OCI-LY1 (cell line): Measurements from ENCODE around the gene WSCD2.

Experiments used
- H2AFZ ChIP-seq: fragments of 200-600 bp; sonication (generic), shearing (Covaris generic); 2 replicates; pipeline ENCODE4 v1.6.0; 2014; ENCODE audit warnings: antibody characterized with exemption, mild to moderate bottlenecking, low read length
- H3F3A ChIP-seq: fragments of 200-600 bp; sonication (generic), shearing (Covaris generic); 2 replicates; pipeline ENCODE4 v1.6.0; 2014; ENCODE audit warnings: mild to moderate bottlenecking, antibody characterized with exemption, low read length, moderate library complexity; ENCODE audit not compliant: insufficient read depth
- H3K27ac ChIP-seq: fragments of 200-600 bp; sonication (generic); 2 replicates; pipeline ENCODE4 v1.5.1; 2014; ENCODE audit warnings: low read length, mixed run types, mild to moderate bottlenecking, low read depth; ENCODE audit not compliant: poor library complexity, severe bottlenecking
- H3K27me3 ChIP-seq: fragments of 200-600 bp; sonication (generic); 2 replicates; pipeline ENCODE4 v1.6.0; 2014; ENCODE audit warnings: antibody characterized with exemption, mild to moderate bottlenecking, low read length, moderate library complexity; ENCODE audit not compliant: insufficient read depth
- H3K36me3 ChIP-seq: fragments of 200-600 bp; sonication (generic); 2 replicates; pipeline ENCODE4 v1.6.1; 2014; ENCODE audit warnings: mild to moderate bottlenecking, antibody characterized with exemption, low read length, moderate library complexity, mixed read lengths; ENCODE audit not compliant: insufficient read depth
- H3K4me1 ChIP-seq: fragments of 200-600 bp; sonication (generic); 2 replicates; pipeline ENCODE4 v1.5.1; 2014; ENCODE audit warnings: mild to moderate bottlenecking, low read length, moderate library complexity; ENCODE audit not compliant: insufficient read depth, severe bottlenecking
- H3K4me2 ChIP-seq: fragments of 200-600 bp; sonication (generic), shearing (Covaris generic); 2 replicates; pipeline ENCODE4 v1.6.1; 2014; ENCODE audit warnings: low read length
- H3K4me3 ChIP-seq: fragments of 200-600 bp; sonication (generic); 2 replicates; pipeline ENCODE4 v1.5.1; 2014; ENCODE audit warnings: low read length, low read depth, mild to moderate bottlenecking, mixed read lengths; ENCODE audit not compliant: poor library complexity, severe bottlenecking
- H3K79me2 ChIP-seq: fragments of 200-600 bp; shearing (Covaris generic); 2 replicates; pipeline ENCODE4 v1.6.1; 2016; ENCODE audit warnings: mixed run types, low read length, mixed read lengths; ENCODE audit not compliant: insufficient read depth
- H3K9ac ChIP-seq: fragments of 200-600 bp; sonication (generic), shearing (Covaris generic); 2 replicates; pipeline ENCODE4 v1.6.1; 2014; ENCODE audit warnings: mild to moderate bottlenecking, low read length, mixed read lengths
- H3K9me2 ChIP-seq: fragments of 200-600 bp; sonication (generic), shearing (Covaris generic); 2 replicates; pipeline ENCODE4 v1.6.1; 2014; ENCODE audit warnings: low read depth, mild to moderate bottlenecking, low read length, mixed read lengths
- H3K9me3 ChIP-seq: fragments of 200-600 bp; shearing (Covaris generic); 2 replicates; pipeline ENCODE4 v1.6.1; 2014; ENCODE audit warnings: low read length, mixed read lengths
- H4K20me1 ChIP-seq: fragments of 200-600 bp; sonication (generic), shearing (Covaris generic); 2 replicates; pipeline ENCODE4 v1.6.0; 2016; ENCODE audit warnings: mild to moderate bottlenecking, low read length; ENCODE audit not compliant: insufficient read depth
- CTCF ChIP-seq: fragments of 200-600 bp; sonication (generic), shearing (Covaris generic); IDR thresholded peaks from 2 replicates; pipeline ENCODE4 v1.5.1; 2017; ENCODE audit warnings: mild to moderate bottlenecking, antibody characterized with exemption, low read length, moderate library complexity, mixed read lengths
- EZH2 ChIP-seq: fragments of 200-600 bp; sonication (generic), shearing (Covaris generic); IDR thresholded peaks from 2 replicates; pipeline ENCODE4 v1.8.0; 2017; ENCODE audit warnings: borderline replicate concordance, mixed run types, mild to moderate bottlenecking, antibody characterized with exemption, low read length, moderate library complexity, mixed read lengths

Gene WSCD2

GRCh38 chr12:108090932-108091678 is 38.0 kb upstream of the WSCD2 start:
- no peak overlapping the region for H3K9ac ChIP-seq
- no peaks in the 10 kb centered on the region for H3K9me3 ChIP-seq
- no peaks in the 10 kb centered on the region for H3K79me2 ChIP-seq
- no peak overlapping the region for H3K4me3 ChIP-seq
- H3K4me2 ChIP-seq: no peak overlapping the region
- no peaks in the 10 kb centered on the region for H4K20me1 ChIP-seq
- H3K36me3 ChIP-seq: no peaks in the 10 kb centered on the region
- H3K27me3 ChIP-seq: no peaks in the 10 kb centered on the region
- no peak overlapping the region for H3K27ac ChIP-seq
- H2AFZ ChIP-seq: no peak overlapping the region
- H3K9me2 ChIP-seq: no peaks in the 10 kb centered on the region
- TF ChIP-seq CTCF (no peak), EZH2 (no peak)
- H3F3A ChIP-seq: no peaks in the 10 kb centered on the region
- no peaks in the 10 kb centered on the region for H3K4me1 ChIP-seq

GRCh38 chr12:108091679-108092051 is 37.4 kb upstream of the WSCD2 start:
- no peak overlapping the region for H3K27ac ChIP-seq
- no peaks in the 10 kb centered on the region for H3K9me3 ChIP-seq
- no peaks in the 10 kb centered on the region for H3K27me3 ChIP-seq
- H3K4me2 ChIP-seq: no peak overlapping the region
- H3K9ac ChIP-seq: no peak overlapping the region
- H3K4me3 ChIP-seq: no peak overlapping the region
- no peaks in the 10 kb centered on the region for H3K4me1 ChIP-seq
- H4K20me1 ChIP-seq: no peaks in the 10 kb centered on the region
- no peaks in the 10 kb centered on the region for H3K36me3 ChIP-seq
- TF ChIP-seq CTCF (no peak), EZH2 (no peak)
- no peak overlapping the region for H2AFZ ChIP-seq
- no peaks in the 10 kb centered on the region for H3F3A ChIP-seq
- H3K9me2 ChIP-seq: no peaks in the 10 kb centered on the region
- no peaks in the 10 kb centered on the region for H3K79me2 ChIP-seq

- H3K27ac ChIP-seq: no peak overlapping the region
- TF ChIP-seq CTCF (no peak), EZH2 (no peak)
- no peak overlapping the region for H3K4me3 ChIP-seq
- no peaks in the 10 kb centered on the region for H3K9me3 ChIP-seq
- H3F3A ChIP-seq: no peaks in the 10 kb centered on the region
- H3K9ac ChIP-seq: no peak overlapping the region
- no peaks in the 10 kb centered on the region for H3K4me1 ChIP-seq
- no peaks in the 10 kb centered on the region for H3K27me3 ChIP-seq
- no peaks in the 10 kb centered on the region for H3K9me2 ChIP-seq
- no peak overlapping the region for H2AFZ ChIP-seq
- H4K20me1 ChIP-seq: no peaks in the 10 kb centered on the region
- no peaks in the 10 kb centered on the region for H3K79me2 ChIP-seq
- H3K36me3 ChIP-seq: no peaks in the 10 kb centered on the region
- H3K4me2 ChIP-seq: no peak overlapping the region
Observed at GRCh38 chr12:108093209-108093608, 35.9 kb upstream of the WSCD2 start.
